LNCaP clone FGC (cell line): ENCODE results near the gene PCED1A.

Source experiments
- DNase-seq: peaks from one replicate; pipeline ENCODE4 v3.0.0-alpha.2; 2011; ENCODE audit warnings: low read depth
- H3K4me3 ChIP-seq: 2 replicates; pipeline ENCODE4 v1.5.1; 2011; ENCODE audit warnings: mild to moderate bottlenecking, low read depth, low read length, control low read depth
- TF ChIP-seq, protein P1 (sequence below): IDR thresholded peaks from 2 replicates; pipeline ENCODE4 v1.5.1; 2012; ENCODE audit warnings: mild to moderate bottlenecking; ENCODE audit not compliant: control insufficient read depth, insufficient read depth; ENCODE audit errors: extremely low read depth

Gene PCED1A

DNA sequence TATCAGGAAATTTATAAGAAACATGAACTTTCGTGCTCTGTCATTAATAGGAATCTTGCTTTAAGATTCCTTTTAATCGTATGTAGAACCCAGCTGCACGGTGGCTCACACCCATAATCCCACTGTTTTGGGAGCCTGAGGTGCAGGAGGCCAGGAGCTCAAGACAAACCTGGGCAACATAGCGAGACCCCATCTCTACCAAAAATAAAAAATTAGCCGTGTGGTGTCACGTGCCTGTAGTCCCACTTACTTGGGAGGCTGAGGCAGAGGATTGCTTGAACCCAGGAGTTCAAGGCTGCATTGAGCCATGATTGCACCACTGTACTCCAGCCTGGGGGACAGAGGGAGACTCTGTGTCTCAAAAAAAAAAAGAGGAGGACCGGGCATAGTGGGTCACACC lies 40.2 kb upstream of the PCED1A start:
- H3K4me3 ChIP-seq: no peak overlapping the region
- TF ChIP-seq, protein P1, sequence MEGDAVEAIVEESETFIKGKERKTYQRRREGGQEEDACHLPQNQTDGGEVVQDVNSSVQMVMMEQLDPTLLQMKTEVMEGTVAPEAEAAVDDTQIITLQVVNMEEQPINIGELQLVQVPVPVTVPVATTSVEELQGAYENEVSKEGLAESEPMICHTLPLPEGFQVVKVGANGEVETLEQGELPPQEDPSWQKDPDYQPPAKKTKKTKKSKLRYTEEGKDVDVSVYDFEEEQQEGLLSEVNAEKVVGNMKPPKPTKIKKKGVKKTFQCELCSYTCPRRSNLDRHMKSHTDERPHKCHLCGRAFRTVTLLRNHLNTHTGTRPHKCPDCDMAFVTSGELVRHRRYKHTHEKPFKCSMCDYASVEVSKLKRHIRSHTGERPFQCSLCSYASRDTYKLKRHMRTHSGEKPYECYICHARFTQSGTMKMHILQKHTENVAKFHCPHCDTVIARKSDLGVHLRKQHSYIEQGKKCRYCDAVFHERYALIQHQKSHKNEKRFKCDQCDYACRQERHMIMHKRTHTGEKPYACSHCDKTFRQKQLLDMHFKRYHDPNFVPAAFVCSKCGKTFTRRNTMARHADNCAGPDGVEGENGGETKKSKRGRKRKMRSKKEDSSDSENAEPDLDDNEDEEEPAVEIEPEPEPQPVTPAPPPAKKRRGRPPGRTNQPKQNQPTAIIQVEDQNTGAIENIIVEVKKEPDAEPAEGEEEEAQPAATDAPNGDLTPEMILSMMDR: no peak
- no peak for DNase-seq

DNA sequence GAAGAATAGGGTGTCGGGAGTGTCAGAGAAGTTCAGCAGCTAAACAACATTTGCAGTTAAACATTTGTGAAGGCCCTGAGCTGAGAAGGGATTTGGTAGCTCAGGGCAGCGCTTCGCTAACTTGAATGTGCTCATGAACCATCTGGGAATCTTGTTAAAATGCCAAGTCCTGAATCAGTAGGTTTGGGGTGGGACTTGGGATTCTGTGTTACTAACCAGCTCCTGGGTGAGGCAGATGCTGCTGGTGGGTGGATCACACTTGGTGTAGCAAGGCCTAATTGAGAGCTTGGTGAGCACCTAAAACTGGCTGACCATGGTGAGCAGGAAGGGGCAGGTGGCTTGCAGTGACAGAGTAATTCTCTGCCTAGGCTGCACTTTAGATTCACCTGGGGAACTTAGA lies 38.7 kb upstream of the PCED1A start:
- no peak for DNase-seq
- no peak overlapping the region for H3K4me3 ChIP-seq
- TF ChIP-seq, protein P1: no peak

DNA sequence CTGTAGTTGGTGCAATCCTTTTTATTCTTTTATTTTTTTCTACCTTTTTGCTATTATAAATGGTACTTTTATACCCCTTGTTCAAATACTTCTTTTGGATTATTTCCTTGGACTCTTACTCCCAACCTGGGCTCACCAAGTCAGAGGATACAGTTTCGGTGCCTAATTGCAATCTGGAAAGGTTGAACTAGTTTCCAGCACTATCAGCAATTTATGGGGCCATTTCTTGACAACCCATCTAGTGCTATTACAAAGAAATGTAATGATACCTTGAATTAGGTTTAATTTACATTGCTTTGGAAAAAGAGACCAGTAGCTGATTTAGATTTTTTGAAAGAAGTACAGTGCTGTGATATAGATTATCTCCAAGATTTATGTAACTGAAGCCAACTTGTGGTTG lies 38.1 kb upstream of the PCED1A start:
- no peak overlapping the region for H3K4me3 ChIP-seq
- no peak for DNase-seq
- TF ChIP-seq, protein P1: no peak

DNA sequence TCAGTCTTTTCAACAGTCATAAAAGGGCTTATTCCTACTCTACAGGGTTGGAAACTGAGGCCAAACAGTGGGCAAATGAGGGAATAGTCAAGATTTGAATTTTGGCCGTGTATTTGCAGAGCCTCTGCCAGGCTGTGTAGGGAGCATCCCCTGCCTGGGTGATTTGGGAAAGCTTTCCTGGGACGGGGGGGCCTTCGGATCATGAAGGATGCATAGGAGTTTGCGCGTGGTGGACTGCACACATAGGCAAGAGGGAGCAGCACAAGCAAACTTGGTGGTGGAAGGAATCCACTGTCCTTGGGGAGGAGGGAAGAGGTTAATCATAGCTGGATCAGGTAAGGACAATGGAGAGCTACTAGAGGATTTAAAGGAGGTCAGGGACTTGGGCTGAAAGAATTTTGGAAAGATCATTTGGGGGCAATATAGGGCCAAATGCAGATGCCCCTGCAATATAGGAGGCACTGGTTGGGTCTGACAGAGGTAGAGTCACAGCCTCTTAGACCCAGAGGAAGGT lies 35.3 kb upstream of the PCED1A start:
- H3K4me3 ChIP-seq: no peak overlapping the region
- TF ChIP-seq, protein P1: no peak
- no peak for DNase-seq

DNA sequence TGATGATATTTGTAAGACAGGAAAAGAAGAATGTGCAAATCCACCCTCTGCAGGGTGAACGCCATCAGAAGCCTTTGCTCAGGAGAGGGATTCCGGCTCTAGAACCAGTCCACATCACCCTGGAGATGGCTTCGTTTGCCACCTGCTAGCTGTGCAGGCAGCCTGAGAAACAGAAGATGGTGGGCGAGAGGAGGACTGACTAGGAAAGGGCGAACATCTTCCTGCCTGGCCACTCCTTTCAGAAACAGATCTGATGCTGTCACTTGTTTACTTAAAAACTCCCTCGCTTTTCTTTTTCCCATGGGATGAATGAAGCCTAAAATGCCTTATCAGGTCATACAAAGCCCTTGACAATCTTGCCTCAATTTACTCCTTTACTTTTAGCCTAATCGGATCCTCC lies 34.0 kb upstream of the PCED1A start:
- TF ChIP-seq, protein P1: no peak
- H3K4me3 ChIP-seq: peak overlapping the region; percentile 91
- no peak for DNase-seq

DNA sequence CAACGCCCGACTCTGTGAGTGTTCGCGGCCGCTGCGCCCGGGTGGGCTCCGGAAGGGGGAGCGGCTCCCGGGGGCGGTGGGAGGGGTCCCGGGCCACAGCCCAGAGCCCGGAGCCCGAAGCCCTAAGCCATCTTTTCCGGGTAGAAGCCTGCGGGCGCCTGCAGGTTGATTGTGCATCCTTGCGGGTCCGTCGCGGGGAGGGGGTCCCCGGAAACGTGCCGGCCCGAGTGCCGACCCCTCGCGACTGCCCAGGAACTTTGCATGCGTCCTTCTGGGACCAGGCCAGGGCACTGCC lies 33.2 kb upstream of the PCED1A start:
- TF ChIP-seq, protein P1: no peak
- no peak for DNase-seq
- H3K4me3 ChIP-seq: peak overlapping the region; percentile 91

DNA sequence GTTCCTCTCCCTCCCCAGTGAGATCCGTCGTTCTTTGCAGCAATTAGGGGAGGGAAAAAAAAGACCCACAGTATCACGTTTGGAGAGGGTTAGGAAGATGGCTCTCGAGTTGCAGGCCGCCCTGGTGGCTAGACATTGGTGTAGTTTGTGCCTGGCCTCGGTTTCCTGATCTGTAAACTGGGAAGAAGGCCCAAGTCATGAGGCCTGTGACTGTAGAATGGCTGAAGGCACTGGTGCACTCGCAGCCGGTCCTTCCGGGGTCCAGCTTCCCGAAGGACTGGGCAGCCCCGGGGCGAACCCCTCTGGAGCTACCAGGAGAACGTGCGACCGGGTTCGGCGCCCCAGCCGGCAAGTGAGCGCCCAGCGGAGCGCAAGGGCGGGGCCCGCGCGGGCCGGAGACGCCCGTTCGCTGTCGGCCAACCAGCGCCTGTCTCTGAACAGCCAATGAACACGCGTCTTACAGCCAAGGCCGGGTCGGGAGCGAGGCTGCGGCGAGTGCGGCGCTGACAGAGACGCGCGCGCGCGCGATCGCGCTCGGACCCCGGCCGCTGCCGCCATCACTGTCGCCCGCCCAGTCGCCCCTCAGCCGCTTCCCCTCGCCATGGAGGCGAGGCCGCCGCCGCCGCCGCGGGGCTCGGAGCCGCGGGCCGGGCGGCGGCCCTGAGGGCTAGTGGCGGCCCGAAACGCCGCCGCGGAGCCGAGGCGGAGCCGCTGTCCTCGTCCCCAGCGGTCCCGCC lies 32.7 kb upstream of the PCED1A start, which contains the start of gene PTPRA:
Gene PTPRA (plus strand): TSS at position 472 of the 737 bp plus-strand sequence. CDS start 90,797 bp downstream, outside the sequence.
- TF ChIP-seq, protein P1: no peak
- peak within 1 kb of the TSS; percentile 91 for H3K4me3 ChIP-seq
- DNase-seq: peak; percentile 63
